Myocyte (in vitro differentiated cells): ENCODE data around the gene METTL3. TPM values are rescaled to one million over a fixed set of nuclear protein-coding genes. Genes with fewer than 3 reads are reported as not detected.

Experiments
- DNase-seq: peaks from one replicate; pipeline ENCODE4 v3.0.0-alpha.2; 2012; ENCODE audit warnings: low read depth
- total RNA-seq: library from RNA; depleted of rRNA; stranded (reverse); fragments of >200 nt; gene quantifications from 2 replicates; pipeline ENCODE4 v1.2.3, GENCODE V29; 2014

The METTL3 gene
- total RNA-seq, 1 donor from 2014 or later, result 73.4 TPM

DNA sequence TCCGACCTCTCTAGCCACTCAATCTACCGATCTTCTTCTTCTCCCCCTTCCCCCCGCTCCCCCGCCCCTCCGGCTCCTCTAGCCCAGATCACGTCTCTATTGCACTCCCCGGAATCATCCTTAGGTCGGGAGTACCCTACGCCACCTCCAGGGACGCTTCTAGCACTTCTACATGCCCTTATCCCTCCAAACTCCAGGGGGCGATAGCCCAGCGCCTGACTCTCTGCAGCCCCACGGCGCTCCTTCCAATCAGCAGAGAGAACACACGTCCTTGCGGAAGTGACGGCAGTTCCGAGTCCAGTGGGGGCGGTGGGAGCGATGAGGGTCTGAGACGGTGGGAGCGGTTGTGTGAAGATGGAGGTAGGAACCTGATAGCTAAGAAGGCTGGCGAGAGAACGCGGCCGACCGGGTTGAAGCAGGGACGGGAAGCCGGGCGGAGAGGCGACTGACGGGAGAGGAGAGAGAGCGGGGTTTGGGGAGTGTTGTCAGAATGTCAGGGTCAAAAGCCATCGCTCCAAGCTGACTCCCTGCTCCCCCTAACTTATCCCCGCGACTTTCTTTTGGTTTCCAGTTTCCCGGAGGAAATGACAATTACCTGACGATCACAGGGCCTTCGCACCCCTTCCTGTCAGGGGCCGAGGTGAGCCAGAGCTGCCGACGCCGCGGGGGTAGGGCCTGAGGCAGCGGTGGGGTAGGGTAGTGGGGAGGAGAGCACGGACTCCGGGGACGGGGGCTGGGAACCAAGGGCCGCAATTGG lies 34.0 kb downstream of the METTL3 start, which contains the start of the genes RAB2B and TOX4:
Gene RAB2B (minus strand): TSS at position 35 of the 757 bp plus-strand sequence. CDS start 87 bp downstream, outside the sequence.
Gene TOX4 (plus strand): TSS at position 271 of the 757 bp plus-strand sequence. CDS start 84 bp downstream, at position 355.
- peak; percentile 99 for DNase-seq

GRCh38 chr14:21476523-21476924 lies 34.6 kb downstream of the METTL3 start:
- no peak for DNase-seq

DNA sequence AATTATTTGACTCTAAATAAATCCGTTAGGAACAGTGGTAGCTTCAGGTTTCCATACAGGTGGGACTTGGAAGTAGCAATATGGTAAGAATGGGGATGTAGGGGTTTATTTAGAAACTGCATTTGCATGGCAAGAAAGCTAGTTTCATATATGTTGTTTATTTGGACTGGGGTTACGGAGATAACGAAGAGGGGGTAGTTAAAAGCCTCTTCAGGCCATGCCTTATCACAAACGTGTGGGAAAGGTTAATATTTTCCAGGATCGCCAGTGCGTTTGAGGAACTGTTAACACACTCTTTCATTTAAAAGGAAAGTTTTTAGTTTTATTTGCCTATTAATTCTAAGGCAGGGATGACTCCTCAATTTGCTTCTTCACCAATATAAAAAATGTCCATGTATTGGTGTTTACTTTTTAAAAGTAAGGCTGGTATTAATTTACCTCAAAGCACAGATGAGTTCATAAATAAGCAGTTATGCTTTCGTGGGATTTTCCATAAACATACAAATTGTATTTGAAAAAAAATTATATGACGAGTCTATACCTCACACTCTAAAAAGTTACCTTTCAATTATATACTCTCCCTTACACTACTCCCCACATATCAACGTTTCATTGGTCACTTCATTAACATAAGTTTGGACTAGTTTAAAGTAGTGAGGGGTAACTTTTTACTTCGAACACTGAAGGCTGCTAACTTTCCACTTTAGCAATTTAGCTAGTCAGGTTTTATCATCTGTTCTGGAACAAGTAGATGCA lies 35.2 kb downstream of the METTL3 start:
- no peak for DNase-seq

- peak; percentile 11 for DNase-seq
These were observed 43.5 kb downstream of the METTL3 start for GRCh38 chr14:21467616-21468015.

DNA sequence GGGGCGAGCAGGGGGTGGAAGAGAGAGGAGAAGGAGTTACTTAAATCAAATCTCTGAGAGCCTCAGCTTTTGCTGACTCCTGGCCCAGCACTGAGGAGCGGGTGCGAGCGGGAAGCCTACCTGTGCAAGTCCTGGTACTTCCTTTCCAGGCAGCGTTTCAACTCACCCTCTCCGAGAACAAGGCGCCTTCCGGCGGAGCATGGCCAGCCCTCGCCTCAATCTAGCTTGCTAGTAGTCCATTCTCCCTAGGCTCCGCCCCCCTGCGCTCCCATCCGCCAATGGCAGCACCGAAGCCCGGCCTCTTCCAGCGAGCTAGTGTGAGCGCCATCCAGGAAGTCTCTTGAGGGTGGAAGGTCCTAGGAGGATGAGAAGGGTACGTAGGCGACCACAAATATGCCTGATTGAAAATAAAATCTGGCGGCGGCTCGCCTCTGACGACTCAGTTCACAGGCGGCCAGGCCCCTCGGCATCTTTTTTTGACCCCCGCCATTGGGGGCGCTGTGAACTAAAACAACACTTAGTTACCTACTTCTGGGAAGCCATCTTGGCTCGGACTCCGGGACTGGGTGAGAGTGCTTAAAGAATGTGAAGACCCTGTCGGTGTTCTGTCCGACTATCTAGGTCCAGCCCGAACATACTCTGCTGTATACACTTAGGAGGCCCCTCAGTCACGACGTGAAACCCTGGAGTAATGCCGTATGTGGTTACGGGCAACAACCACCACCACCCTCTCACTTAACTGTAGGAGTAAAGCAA lies 55.0 kb downstream of the METTL3 start, which contains the start of gene CHD8:
Gene CHD8 (minus strand): TSS at position 212 of the 756 bp plus-strand sequence. CDS start 24,480 bp downstream, outside the sequence.
- DNase-seq, result peak; percentile 100

- DNase-seq, result no peak
These were observed 55.6 kb downstream of the METTL3 start for GRCh38 chr14:21455592-21455911.

GRCh38 chr14:21454843-21455544 lies 56.1 kb downstream of the METTL3 start:
- no peak for DNase-seq

DNA sequence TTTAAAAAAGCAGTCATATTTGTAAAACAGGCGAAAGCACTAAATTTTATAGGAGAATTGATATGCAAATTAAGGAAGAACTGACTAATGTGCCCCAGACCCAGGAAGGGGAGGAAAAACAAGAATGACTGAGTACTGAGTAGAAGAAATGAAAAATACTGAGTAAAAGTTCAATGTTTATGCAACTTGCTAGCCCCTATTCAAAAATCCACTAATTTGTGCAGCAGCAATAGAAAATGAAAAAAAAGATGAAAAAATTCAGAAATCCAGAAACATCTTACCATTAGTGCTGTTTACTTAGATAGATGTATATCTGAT lies 61.3 kb downstream of the METTL3 start:
- no peak for DNase-seq

Other genes with a start within 250 kb of the METTL3 start
- 541 and 590 TPM in 2 replicates for gene HNRNPC, start 241.9 kb downstream of the METTL3 start, total RNA-seq
- gene RPGRIP1, start 231.3 kb downstream of the METTL3 start, total RNA-seq, result not detected in 2 replicates
- gene SUPT16H, start 127.3 kb downstream of the METTL3 start, total RNA-seq, result 70.7 and 75.3 TPM in 2 replicates
- gene CHD8, start 55.2 kb downstream of the METTL3 start, total RNA-seq, result 41.6 and 48.5 TPM in 2 replicates
- gene RAB2B, start 34.4 kb downstream of the METTL3 start, total RNA-seq, result 21.9 and 26.4 TPM in 2 replicates
- 25.6 and 27.8 TPM in 2 replicates for gene TOX4, start 34.1 kb downstream of the METTL3 start, total RNA-seq
- gene SALL2, start 15.0 kb upstream of the METTL3 start, total RNA-seq, result 4.6 and 4.7 TPM in 2 replicates
- gene OR10G3, start 68.7 kb upstream of the METTL3 start, total RNA-seq, result not detected in 2 replicates
- not detected in 2 replicates for gene OR10G2, start 123.6 kb upstream of the METTL3 start, total RNA-seq
- not detected in 2 replicates for gene OR4E2, start 142.5 kb upstream of the METTL3 start, total RNA-seq
- not detected in 2 replicates for gene OR4E1, start 162.5 kb upstream of the METTL3 start, total RNA-seq